ENCODE results near the gene FLRT2.

FLRT2 gene, protein sequence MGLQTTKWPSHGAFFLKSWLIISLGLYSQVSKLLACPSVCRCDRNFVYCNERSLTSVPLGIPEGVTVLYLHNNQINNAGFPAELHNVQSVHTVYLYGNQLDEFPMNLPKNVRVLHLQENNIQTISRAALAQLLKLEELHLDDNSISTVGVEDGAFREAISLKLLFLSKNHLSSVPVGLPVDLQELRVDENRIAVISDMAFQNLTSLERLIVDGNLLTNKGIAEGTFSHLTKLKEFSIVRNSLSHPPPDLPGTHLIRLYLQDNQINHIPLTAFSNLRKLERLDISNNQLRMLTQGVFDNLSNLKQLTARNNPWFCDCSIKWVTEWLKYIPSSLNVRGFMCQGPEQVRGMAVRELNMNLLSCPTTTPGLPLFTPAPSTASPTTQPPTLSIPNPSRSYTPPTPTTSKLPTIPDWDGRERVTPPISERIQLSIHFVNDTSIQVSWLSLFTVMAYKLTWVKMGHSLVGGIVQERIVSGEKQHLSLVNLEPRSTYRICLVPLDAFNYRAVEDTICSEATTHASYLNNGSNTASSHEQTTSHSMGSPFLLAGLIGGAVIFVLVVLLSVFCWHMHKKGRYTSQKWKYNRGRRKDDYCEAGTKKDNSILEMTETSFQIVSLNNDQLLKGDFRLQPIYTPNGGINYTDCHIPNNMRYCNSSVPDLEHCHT
- 0 reads per million in 3 donors for total RNA-seq

DNA sequence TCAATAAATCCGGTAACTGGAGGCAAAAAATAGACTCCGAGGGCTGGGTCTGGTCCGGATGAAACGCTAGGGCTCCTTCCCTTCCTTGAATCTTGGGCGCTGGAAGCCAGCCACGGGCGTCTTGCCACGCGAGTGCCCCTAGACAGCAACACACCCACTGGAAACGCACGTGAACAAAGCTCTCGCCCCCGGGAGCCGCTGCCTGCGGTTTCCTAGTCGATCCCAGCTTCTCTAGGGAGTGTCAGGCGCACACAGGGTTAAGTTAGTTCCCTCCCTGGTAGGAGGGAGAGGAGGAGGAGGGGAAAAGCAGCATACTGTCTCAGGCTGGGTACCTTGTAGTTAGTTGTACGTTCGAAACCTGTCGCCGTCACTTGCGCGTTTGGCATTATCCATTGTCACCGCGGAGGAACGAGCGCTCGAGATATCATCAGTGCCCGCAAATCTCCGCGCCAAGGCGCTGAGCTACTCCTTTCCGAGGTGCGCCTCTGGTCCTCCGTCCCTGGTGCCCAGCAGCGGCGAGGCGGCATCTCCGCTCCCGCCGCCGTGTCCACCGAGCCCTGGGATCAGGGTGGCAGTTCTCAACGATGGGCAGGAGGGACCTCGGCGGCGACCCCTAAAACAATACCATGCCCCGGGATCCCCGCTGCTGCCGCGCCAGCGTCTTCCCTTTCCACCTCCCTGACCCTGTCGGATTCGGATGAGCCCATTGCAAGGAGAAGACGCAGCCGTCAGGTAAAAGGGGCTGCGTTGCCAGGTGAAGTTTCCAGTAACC, at the start of gene FLRT2:
Gene FLRT2 (plus strand): TSS at position 342 of the 772 bp plus-strand sequence. CDS start 91,371 bp downstream, outside the sequence.
- no peak within 1 kb of the TSS for H3K4me3 ChIP-seq (ENCODE audit: insufficient read depth, low read depth, low read length, poor library complexity, severe bottlenecking)
- no peaks in the 10 kb centered on the region for H3K36me3 ChIP-seq (ENCODE audit: control insufficient read depth, insufficient read depth, low read length)
- H3K4me1 ChIP-seq (ENCODE audit: control insufficient read depth, insufficient read depth, low read length, poor library complexity, severe bottlenecking), result no peaks in the 10 kb centered on the region
- H3K27ac ChIP-seq (ENCODE audit: insufficient read depth, low read length, poor library complexity, severe bottlenecking), result no peak within 1 kb of the TSS
- H3K27me3 ChIP-seq (replicated peaks; ENCODE audit: control insufficient read depth, insufficient read depth, low read length, poor library complexity, severe bottlenecking), result peaks cover 6% of the 10 kb centered on the region
- no peak for DNase-seq
- no peaks in the 10 kb centered on the region for H3K9me3 ChIP-seq (ENCODE audit: control insufficient read depth, low read length)

DNA sequence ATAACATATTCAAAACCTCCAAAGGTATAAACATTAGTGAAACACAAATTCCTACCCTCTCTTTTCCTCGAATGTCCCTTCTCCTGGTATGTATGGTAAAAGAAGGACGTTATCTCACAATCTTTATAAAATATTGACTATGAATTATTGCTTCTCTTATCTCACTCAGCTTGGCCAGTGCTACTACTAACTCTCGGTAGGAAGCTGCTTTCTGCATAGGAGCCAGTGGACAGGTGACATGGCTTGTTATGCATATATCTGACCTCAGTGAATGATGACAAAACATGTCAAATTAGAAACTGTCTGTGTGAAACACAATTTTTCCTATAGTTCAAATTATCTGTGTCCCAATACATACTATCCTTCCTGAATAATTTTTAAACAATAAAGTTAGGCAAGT, 48.5 kb upstream of the FLRT2 start:
- Histone ChIP-seq H3K4me1 (ENCODE audit: control insufficient read depth, insufficient read depth, low read length, poor library complexity, severe bottlenecking) (no peaks in the 10 kb centered on the region), H3K4me3 (ENCODE audit: insufficient read depth, low read depth, low read length, poor library complexity, severe bottlenecking) (no peak overlapping the region), H3K9me3 (ENCODE audit: control insufficient read depth, low read length) (no peaks in the 10 kb centered on the region), H3K27ac (ENCODE audit: insufficient read depth, low read length, poor library complexity, severe bottlenecking) (no peak overlapping the region), H3K27me3 (replicated peaks; ENCODE audit: control insufficient read depth, insufficient read depth, low read length, poor library complexity, severe bottlenecking) (no peaks in the 10 kb centered on the region), H3K36me3 (ENCODE audit: control insufficient read depth, insufficient read depth, low read length) (no peaks in the 10 kb centered on the region)
- no peak for DNase-seq

DNA sequence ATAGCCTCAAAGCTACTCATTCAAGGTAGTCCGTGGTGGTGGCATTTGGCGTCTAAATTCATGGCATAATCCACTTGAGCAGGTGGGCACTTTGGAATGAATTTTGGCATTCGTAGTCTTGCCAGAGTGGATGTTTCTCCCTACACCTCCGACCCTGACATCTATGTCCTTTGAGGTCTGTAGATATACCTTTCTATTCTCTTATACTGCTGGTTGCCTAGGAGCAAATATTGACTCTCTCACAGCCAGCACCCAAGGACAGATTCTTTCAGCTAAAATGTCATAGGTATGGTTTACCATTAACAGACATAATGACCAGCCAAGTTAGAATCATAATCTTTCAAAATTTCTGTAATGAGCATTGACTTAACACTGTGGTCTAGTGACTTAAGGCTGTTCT, 47.4 kb upstream of the FLRT2 start:
- Histone ChIP-seq H3K4me1 (ENCODE audit: control insufficient read depth, insufficient read depth, low read length, poor library complexity, severe bottlenecking) (no peaks in the 10 kb centered on the region), H3K9me3 (ENCODE audit: control insufficient read depth, low read length) (no peaks in the 10 kb centered on the region), H3K36me3 (ENCODE audit: control insufficient read depth, insufficient read depth, low read length) (no peaks in the 10 kb centered on the region), H3K4me3 (ENCODE audit: insufficient read depth, low read depth, low read length, poor library complexity, severe bottlenecking) (no peak overlapping the region), H3K27ac (ENCODE audit: insufficient read depth, low read length, poor library complexity, severe bottlenecking) (no peak overlapping the region), H3K27me3 (replicated peaks; ENCODE audit: control insufficient read depth, insufficient read depth, low read length, poor library complexity, severe bottlenecking) (no peaks in the 10 kb centered on the region)
- DNase-seq, result no peak

DNA sequence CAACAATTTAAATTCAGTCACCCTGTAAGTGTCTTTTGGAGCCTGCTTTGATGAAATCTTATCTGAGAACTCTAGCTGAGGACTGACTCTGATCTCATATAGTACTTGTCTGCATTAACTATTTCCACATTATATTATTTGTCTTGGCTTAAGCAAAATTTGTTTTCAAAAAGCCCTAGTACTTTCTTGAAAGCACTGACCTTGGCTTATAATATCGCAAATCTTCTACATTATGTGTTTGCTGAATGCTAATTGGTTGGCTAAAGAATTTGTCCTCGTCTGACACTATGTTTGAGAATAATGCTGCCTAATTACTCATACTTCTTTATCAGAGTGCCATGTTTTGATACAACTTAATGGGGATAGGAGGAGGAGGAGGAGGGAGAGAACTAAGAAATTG, 46.9 kb upstream of the FLRT2 start:
- Histone ChIP-seq H3K9me3 (ENCODE audit: control insufficient read depth, low read length) (no peaks in the 10 kb centered on the region), H3K27me3 (replicated peaks; ENCODE audit: control insufficient read depth, insufficient read depth, low read length, poor library complexity, severe bottlenecking) (no peaks in the 10 kb centered on the region), H3K36me3 (ENCODE audit: control insufficient read depth, insufficient read depth, low read length) (no peaks in the 10 kb centered on the region), H3K4me3 (ENCODE audit: insufficient read depth, low read depth, low read length, poor library complexity, severe bottlenecking) (no peak overlapping the region), H3K4me1 (ENCODE audit: control insufficient read depth, insufficient read depth, low read length, poor library complexity, severe bottlenecking) (no peaks in the 10 kb centered on the region), H3K27ac (ENCODE audit: insufficient read depth, low read length, poor library complexity, severe bottlenecking) (no peak overlapping the region)
- DNase-seq, result no peak

DNA sequence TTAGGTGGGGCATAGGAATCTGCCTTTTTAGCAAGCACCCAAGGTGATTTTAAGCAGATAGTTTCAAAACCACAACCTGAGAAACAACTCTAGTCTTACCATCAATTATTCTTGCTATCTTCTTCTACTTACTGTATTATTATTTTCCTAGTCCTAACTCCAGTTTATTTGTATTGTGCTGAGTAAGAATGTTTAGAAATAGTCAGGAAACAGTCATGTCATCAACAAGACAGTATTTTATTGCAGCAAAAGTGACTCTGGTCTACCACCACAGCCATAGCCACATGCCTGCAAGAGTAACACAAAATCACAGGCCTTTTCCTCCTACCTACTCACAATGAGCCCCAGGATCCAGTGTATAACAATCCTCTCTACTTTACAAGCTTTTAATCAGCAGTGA, 46.3 kb upstream of the FLRT2 start:
- no peak for DNase-seq
- Histone ChIP-seq H3K27ac (ENCODE audit: insufficient read depth, low read length, poor library complexity, severe bottlenecking) (no peak overlapping the region), H3K36me3 (ENCODE audit: control insufficient read depth, insufficient read depth, low read length) (no peaks in the 10 kb centered on the region), H3K4me3 (ENCODE audit: insufficient read depth, low read depth, low read length, poor library complexity, severe bottlenecking) (no peak overlapping the region), H3K9me3 (ENCODE audit: control insufficient read depth, low read length) (no peaks in the 10 kb centered on the region), H3K4me1 (ENCODE audit: control insufficient read depth, insufficient read depth, low read length, poor library complexity, severe bottlenecking) (no peaks in the 10 kb centered on the region), H3K27me3 (replicated peaks; ENCODE audit: control insufficient read depth, insufficient read depth, low read length, poor library complexity, severe bottlenecking) (no peaks in the 10 kb centered on the region)

DNA sequence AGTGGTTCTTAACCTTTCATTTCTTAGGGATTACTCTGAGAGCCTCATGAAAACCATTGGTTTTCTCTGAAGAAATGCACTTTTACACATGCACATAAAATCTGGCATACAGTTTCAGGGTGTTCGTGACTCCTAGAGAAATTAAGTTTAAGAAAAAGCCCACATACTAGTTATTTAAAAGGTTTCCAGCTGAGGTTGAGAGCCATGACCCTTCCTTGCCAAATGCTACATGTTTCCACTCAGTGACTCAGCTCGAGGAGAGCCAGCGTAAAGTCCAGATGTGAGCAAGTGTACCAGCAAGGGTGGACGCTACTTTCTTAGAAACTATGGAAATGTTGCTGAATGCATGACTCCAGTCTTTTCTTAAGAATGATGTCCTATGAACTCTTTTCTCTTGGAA, 42.7 kb upstream of the FLRT2 start:
- Histone ChIP-seq H3K36me3 (ENCODE audit: control insufficient read depth, insufficient read depth, low read length) (no peaks in the 10 kb centered on the region), H3K27me3 (replicated peaks; ENCODE audit: control insufficient read depth, insufficient read depth, low read length, poor library complexity, severe bottlenecking) (no peaks in the 10 kb centered on the region), H3K4me3 (ENCODE audit: insufficient read depth, low read depth, low read length, poor library complexity, severe bottlenecking) (no peak overlapping the region), H3K9me3 (ENCODE audit: control insufficient read depth, low read length) (no peaks in the 10 kb centered on the region), H3K4me1 (ENCODE audit: control insufficient read depth, insufficient read depth, low read length, poor library complexity, severe bottlenecking) (no peaks in the 10 kb centered on the region), H3K27ac (ENCODE audit: insufficient read depth, low read length, poor library complexity, severe bottlenecking) (no peak overlapping the region)
- no peak for DNase-seq

DNA sequence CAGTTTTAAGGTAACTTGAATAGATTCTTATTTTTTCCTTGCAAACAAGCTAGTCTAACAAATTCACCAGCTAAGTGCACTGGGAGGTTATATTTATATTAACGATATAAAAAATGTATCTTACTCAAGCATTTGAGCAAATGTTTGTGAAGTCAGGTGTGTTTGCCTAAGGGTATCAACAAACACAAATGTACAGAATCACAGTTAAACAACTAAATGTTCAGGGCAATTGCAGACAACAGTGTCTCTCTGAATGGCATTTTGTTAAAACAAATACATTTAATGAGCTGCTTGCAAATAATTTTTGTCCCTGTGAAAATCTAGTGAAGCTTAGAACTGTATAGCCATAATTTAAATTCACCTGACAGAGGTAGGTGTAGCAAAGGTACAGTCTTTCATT, 28.2 kb upstream of the FLRT2 start:
- H3K27ac ChIP-seq (ENCODE audit: insufficient read depth, low read length, poor library complexity, severe bottlenecking), result no peak overlapping the region
- no peaks in the 10 kb centered on the region for H3K36me3 ChIP-seq (ENCODE audit: control insufficient read depth, insufficient read depth, low read length)
- H3K4me3 ChIP-seq (ENCODE audit: insufficient read depth, low read depth, low read length, poor library complexity, severe bottlenecking), result no peak overlapping the region
- no peaks in the 10 kb centered on the region for H3K4me1 ChIP-seq (ENCODE audit: control insufficient read depth, insufficient read depth, low read length, poor library complexity, severe bottlenecking)
- no peaks in the 10 kb centered on the region for H3K9me3 ChIP-seq (ENCODE audit: control insufficient read depth, low read length)
- no peaks in the 10 kb centered on the region for H3K27me3 ChIP-seq (replicated peaks; ENCODE audit: control insufficient read depth, insufficient read depth, low read length, poor library complexity, severe bottlenecking)
- DNase-seq, result no peak

DNA sequence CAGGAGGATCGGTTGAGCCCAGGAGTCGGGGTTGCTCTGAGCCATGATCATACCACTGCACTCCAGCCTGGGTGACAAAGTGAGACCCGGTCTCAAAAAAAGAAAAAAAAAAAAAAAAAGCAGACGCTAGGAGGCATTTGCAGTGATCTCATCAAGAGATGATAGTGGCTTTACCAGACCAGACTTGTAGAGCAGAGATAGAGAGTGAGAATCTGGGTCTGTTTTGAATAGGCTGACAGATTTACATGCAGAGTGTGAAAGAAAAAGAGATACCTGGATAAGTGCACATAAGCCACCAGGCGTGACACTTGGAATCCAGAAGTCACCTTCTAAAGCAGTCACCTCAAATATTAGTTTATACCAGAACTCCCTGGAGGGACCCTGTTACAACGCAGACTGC, 21.1 kb upstream of the FLRT2 start:
- H3K4me1 ChIP-seq (ENCODE audit: control insufficient read depth, insufficient read depth, low read length, poor library complexity, severe bottlenecking), result no peaks in the 10 kb centered on the region
- no peaks in the 10 kb centered on the region for H3K27me3 ChIP-seq (replicated peaks; ENCODE audit: control insufficient read depth, insufficient read depth, low read length, poor library complexity, severe bottlenecking)
- no peak overlapping the region for H3K27ac ChIP-seq (ENCODE audit: insufficient read depth, low read length, poor library complexity, severe bottlenecking)
- H3K4me3 ChIP-seq (ENCODE audit: insufficient read depth, low read depth, low read length, poor library complexity, severe bottlenecking), result no peak overlapping the region
- no peaks in the 10 kb centered on the region for H3K36me3 ChIP-seq (ENCODE audit: control insufficient read depth, insufficient read depth, low read length)
- DNase-seq, result no peak
- H3K9me3 ChIP-seq (ENCODE audit: control insufficient read depth, low read length), result no peaks in the 10 kb centered on the region

DNA sequence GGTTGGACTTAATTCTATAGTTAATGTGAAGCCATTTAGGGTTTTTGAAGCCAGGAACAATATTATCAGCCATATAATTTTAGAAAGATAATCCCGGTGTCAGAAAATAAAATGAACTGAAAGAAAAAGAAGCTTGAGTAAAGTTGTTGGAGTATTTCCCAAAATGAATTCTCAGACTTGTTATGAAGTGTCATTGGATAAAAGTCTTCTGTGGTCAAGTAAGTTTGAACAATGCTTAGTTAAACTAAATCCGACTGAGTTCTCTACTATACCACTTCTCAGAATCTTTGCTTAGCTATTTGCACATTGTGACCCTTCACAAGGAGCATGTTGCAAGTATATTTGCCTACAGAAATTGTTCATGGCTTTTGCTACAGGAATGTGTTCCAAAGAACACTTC, 17.5 kb upstream of the FLRT2 start:
- H3K36me3 ChIP-seq (ENCODE audit: control insufficient read depth, insufficient read depth, low read length), result no peaks in the 10 kb centered on the region
- H3K4me3 ChIP-seq (ENCODE audit: insufficient read depth, low read depth, low read length, poor library complexity, severe bottlenecking), result no peak overlapping the region
- DNase-seq, result no peak
- H3K4me1 ChIP-seq (ENCODE audit: control insufficient read depth, insufficient read depth, low read length, poor library complexity, severe bottlenecking), result no peaks in the 10 kb centered on the region
- H3K27ac ChIP-seq (ENCODE audit: insufficient read depth, low read length, poor library complexity, severe bottlenecking), result no peak overlapping the region
- H3K9me3 ChIP-seq (ENCODE audit: control insufficient read depth, low read length), result no peaks in the 10 kb centered on the region
- H3K27me3 ChIP-seq (replicated peaks; ENCODE audit: control insufficient read depth, insufficient read depth, low read length, poor library complexity, severe bottlenecking), result no peaks in the 10 kb centered on the region

DNA sequence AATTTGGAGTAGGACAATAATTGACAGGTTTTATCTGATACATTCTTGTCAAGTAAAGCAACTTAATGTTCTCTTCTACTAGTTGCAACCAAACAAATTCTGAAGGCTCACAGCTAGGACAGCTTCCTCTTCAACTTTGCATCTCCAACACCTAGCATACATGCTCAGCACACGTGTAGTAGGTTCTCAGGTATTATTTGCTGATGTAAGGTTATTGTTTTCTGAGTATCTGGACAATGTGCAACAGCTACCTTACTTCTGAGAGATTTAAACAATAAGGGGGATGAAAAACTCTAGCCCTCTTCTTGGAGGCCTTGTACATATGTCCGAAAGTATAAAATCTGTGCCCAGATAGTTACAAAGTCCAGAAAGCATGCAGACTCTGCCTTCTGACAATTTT, 15.5 kb upstream of the FLRT2 start:
- H3K9me3 ChIP-seq (ENCODE audit: control insufficient read depth, low read length), result no peaks in the 10 kb centered on the region
- no peak overlapping the region for H3K27ac ChIP-seq (ENCODE audit: insufficient read depth, low read length, poor library complexity, severe bottlenecking)
- no peaks in the 10 kb centered on the region for H3K27me3 ChIP-seq (replicated peaks; ENCODE audit: control insufficient read depth, insufficient read depth, low read length, poor library complexity, severe bottlenecking)
- no peak for DNase-seq
- H3K36me3 ChIP-seq (ENCODE audit: control insufficient read depth, insufficient read depth, low read length), result no peaks in the 10 kb centered on the region
- H3K4me3 ChIP-seq (ENCODE audit: insufficient read depth, low read depth, low read length, poor library complexity, severe bottlenecking), result no peak overlapping the region
- no peaks in the 10 kb centered on the region for H3K4me1 ChIP-seq (ENCODE audit: control insufficient read depth, insufficient read depth, low read length, poor library complexity, severe bottlenecking)
